NCI-H345 treated with DMSO at 0.1 percent for 48 hours (cell line): ENCODE data around the gene EGFL8.

Source experiments
- DNase-seq: peaks from one replicate; lab custom pipeline; 2025; ENCODE audit not compliant: unreplicated experiment; lab: John Stamatoyannopoulos, UW

EGFL8 gene

DNA sequence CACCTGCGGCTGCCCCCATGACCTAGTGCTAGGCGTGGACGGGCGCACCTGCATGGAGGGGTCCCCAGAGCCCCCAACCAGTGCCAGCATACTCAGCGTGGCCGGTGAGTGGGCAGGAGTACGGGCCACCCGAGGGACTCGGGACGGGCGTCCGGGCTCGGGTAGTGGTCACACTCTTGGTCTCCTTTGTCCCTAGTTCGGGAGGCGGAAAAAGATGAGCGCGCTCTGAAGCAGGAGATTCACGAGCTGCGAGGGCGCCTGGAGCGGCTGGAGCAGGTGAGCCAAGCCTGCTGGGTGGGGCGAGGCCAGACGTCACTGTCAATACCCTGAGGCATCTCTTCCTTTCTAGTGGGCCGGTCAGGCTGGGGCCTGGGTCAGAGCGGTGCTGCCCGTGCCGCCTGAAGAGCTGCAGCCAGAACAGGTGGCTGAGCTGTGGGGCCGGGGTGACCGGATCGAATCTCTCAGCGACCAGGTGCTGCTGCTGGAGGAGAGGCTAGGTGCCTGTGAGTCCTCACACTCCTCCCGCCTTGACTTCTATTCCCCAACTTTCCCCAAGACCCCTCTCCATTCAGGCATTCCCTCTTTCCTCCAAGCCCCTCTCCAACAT lies 2.9 kb downstream of the EGFL8 start:
- no peak for DNase-seq

DNA sequence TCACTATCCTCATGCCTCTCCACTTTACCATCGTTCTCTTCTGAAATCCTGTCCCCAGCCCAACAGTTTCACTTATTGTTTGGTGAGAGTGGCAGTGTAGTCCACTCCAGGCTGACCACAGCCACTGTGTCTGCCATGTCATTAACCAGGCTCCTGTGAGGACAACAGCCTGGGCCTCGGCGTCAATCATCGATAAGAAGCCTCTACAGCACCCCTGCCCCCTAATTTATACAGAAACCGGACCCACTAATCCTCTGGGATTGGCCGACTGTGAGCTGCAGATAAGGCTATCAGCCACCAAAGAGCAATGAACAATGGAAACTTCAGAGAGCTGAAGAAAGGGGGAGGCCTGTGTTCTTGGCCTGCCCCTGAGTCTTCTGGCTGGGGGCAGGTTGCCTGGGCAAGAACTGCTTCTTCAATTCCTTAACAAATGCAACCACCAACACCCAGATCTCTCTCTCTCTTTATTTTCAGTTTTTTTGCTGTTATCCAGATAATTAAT lies 3.4 kb downstream of the EGFL8 start:
- DNase-seq, result no peak

- DNase-seq, result no peak
Observed at GRCh38 chr6:32168350-32168749, 4.0 kb downstream of the EGFL8 start.

DNA sequence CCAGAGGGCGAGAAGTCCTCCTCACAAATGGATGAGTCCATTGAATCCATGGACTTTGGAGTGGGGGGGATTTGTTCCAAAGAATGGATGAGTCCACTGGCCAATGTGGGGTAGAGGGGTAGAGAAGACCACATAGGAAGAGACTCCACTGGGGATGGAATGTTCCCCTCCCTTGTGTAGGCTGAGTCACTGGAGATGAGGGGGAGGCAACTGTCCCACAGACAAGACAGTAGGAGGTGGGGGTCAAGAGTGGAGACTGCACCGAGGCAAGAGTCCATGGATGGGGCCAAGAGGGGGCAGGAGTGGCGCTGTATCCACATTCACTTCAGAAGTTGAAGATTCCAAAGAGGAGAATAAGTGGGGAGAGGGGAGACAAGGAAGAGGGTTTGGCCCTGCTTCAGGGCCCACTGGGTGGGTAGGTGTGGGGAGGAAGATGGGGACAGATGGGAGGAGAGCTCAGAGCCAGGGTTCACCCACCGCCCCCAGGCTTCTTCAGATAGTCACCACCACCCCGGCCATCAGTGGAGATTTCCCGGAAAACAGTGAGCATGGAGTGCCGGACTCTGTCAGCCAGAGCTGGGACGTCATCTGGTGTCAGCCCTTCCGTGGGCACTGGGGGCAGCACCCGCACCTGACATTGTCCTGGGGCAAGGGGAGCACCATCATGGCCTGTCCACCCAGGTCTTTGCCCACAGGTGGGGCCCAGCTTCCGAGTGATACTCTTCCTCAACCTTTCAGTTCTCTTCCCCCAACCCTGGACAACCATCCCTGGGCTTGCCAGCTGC lies 4.6 kb downstream of the EGFL8 start:
- no peak for DNase-seq

- no peak for DNase-seq
Observed at GRCh38 chr6:32170294-32170693, 5.9 kb downstream of the EGFL8 start.

DNA sequence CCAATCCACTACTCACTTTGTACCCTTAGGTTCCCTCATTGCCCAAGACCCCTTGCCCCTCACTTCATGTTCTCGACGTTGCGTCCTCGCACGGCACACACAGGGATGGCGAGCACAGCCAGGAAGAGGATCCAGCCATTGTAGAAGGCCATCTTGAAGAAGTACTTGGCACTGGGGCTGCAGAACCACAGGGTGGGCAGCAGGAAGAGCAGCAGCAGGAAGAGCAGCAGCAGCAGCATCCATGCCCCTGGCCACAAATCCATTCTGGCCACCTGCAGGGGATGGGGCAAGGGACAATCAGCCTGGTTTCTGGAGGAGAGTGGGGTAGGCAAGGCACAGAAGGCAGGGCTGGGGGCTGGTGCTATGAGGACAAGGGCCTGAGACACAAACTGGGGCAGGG lies 6.8 kb downstream of the EGFL8 start:
- no peak for DNase-seq

- DNase-seq, result no peak
Observed at GRCh38 chr6:32173051-32173727, 8.8 kb downstream of the EGFL8 start.

GRCh38 chr6:32174416-32174815 lies 10.0 kb downstream of the EGFL8 start:
- DNase-seq, result no peak

- DNase-seq, result no peak
Observed at GRCh38 chr6:32175322-32175710, 10.9 kb downstream of the EGFL8 start.

DNA sequence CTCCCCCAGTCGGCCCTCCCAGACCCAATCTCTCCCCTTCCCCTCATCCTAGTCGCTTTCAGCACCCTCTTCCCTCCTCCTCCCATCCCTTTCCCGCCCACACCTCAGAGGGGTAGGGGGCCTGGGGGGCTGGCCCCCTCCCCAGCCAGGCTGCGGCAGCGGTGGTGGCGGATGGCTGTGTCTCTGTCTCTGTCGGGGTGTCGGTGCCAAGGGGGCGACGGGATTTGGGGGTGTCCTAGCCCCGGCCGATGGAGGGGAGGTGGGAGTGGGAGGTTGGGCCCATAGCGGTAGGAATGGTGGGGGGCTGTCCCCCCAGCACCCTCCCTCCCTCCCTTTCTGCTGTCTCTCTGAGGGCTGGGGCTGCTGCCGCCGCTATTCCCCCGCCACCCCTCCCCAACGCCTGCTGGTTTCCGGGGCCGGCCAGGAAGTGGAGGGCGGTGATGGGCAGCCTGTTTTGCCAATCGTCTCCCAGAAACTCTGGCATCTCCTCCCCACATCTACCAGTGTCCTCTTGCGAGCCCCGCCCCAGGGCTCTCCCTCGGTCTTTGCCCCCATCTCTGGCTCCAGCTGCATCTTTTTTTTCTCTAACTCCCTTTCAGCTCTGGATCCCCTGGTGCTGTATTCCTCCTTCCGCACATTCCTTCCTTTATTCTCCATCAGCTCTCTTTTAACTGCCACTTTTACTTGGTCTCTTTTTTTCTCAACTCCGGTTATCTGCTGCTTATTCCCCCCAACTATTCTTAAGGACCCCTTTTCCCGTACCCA lies 11.5 kb downstream of the EGFL8 start, which contains the start of gene AGPAT1:
Gene AGPAT1 (minus strand): TSS at position 374 of the 765 bp plus-strand sequence. CDS start 4,588 bp downstream, outside the sequence.
- DNase-seq, result peak; percentile 84

GRCh38 chr6:32176476-32177182 lies 12.2 kb downstream of the EGFL8 start:
- peak; percentile 41 for DNase-seq

DNA sequence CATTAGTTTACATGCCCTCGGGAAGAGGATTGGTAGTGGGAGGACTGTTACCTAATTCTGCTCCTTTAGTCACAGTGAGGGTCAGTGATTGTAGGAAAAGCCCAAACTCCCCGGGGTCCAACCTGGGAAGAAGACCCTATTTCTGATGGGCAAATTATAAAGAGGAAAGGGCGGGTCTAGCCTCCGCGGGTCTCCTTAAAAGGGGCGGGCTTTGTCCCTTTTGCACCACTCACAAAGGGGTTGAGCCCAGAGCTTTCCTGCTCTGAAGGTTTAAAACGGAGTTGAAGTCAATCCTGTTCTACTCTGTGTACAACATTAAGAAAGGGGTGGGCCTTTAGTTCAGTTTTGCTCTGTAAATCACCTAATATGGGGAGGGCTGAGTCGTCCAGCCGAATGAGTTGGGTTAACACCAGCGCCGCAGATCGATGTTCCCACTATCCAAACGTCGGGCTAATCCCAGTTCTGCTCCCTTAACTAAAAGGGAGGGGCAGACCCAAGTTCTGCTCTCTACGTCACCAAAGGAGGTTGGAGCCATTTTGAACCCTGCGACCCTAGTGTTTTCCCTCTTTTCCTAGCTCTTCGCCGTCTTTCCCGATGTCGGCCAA lies 12.9 kb downstream of the EGFL8 start:
- DNase-seq, result peak; percentile 85

- DNase-seq, result peak; percentile 99
Observed at GRCh38 chr6:32177788-32178546, 13.6 kb downstream of the EGFL8 start, which contains the start of gene RNF5. Gene RNF5 (plus strand): TSS chr6:32178405. CDS start chr6:32178512, 107 bp downstream.

DNA sequence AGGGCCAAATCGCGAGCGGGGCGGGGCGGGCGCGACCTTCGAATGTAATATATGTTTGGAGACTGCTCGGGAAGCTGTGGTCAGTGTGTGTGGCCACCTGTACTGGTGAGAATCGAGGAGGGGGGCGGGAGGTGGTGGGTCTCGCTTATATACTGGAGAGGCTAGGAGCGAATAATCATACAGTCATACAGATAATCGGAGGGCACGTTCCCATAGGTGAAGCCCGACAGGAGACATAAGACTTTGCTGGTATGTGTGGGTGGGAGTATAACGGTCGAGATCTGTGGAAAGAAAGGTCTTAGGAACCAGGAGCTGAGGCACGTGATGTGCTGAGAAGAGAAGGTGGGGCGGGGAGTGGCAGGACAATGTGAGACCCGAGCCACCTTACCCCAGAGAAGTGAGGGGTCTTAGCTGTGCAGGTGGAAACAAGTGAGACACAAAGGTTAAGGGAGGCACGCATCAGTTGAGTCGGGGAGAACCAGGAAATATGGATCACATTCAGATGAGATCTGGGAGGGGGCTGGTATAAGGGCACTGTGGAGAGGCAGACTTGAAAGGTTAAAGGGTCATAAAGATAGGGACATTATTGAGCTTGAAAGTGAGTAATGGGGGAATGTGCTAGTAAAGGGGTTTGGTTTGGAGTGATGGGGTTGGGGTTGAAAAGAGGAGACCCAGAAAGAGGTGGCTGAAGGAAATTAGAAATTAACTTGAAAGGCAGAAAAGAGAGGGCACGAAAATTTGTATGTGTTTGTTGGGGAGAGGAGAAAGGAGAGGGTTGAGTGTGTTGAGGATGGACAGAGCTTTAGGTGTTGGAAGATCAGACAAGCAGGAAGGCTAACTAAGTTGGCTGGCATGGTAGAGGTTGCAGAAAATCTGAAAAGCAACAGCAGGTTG lies 14.4 kb downstream of the EGFL8 start:
- DNase-seq, result no peak

DNA sequence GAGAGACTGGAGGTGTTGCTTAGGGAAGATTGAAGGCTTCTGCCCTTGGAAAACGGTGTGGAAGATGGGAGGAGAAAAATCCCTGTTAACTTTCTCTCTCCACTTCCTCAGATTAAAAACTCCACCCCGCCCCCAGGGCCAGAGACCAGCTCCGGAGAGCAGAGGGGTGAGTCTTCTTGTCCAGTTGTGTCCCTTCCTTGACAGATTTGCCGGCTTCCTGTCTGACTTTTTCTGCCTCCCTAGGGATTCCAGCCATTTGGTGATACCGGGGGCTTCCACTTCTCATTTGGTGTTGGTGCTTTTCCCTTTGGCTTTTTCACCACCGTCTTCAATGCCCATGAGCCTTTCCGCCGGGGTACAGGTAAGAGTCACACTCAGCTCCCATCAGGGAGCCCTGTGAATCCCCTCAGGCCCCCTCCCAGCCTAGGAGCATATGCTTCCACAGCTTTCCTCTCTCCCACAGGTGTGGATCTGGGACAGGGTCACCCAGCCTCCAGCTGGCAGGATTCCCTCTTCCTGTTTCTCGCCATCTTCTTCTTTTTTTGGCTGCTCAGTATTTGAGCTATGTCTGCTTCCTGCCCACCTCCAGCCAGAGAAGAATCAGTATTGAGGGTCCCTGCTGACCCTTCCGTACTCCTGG lies 15.5 kb downstream of the EGFL8 start:
- no peak for DNase-seq

DNA sequence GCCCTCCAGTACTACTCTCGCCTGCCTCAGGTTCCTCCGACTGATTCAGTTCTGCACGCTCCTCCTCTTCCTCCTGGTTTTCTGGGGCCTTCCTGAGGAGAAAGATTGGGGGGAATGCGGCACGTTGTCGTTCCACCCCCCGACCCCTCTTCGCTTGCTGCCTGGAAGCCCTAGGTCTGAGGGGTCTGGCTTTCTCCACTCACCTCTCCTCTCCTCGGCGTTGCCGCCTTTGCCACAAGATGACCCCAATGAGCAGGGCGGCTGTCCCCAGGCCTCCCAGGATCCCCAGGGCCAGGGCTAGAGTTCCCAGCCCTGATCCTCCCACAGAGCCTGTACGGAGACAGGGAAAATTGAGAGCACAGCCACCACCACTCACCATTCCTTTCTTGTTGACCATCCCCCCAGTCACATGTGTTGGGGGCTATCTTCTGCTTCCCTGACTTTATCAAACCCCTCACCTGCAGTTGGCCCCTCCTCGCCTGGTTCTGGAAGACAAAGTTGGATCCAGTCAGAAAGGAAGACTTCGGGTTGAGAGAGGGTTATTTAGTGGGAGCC lies 16.8 kb downstream of the EGFL8 start:
- no peak for DNase-seq

DNA sequence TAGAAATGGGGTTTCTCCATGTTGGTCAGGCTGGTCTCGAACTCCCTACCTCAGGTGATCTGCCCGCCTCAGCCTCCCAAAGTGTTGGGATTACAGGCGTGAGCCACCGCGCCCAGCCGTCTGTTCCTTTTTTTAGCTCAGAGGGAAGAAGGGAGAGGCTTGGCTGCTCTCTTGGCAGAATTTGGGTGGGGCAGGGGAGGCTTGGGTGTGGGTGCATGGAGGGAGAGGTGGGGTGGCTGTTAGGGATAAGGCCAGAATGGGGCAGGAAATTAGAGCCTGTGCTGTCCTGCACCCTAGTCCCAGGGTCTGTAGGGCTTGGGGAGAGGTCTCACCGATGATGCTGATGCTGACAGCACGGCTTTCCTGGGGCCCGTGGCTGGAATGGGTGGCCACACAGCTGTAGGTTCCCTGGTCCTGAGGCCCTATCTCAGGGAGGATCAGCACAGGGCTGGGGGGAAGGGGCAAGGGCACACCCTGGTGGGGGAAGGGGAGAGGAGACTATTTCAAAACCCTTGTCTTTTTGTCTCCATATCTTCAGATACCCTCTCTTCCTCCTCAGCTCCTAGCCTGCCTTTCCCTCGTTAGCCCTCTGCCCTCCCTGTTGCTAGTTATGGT lies 17.6 kb downstream of the EGFL8 start:
- DNase-seq, result no peak
